Motor neuron (in vitro differentiated cells): ENCODE results near the gene CACNA1I. TPM values are rescaled to one million over a fixed set of nuclear protein-coding genes. Genes with fewer than 3 reads are reported as not detected.

ENCODE experiments used
- ATAC-seq, 8 experiments: fragments of 200-7000 bp; cut with Tn5 transposase; replicated peaks in 6 of 8; 2 replicates each; pipeline ENCODE4 v1.8.0; 2021; ENCODE audit warnings: mild to moderate bottlenecking in 8 of 8, moderate library complexity in 8 of 8
- H3K27ac ChIP-seq, 2 donors: fragments of 250-450 bp; sonication (Bioruptor Pico); 2 replicates each; pipeline ENCODE4 v1.9.0; 2021; ENCODE audit warnings: antibody characterized with exemption in 2 of 2, mild to moderate bottlenecking in 2 of 2, moderate library complexity in 1 of 2
- H3K4me1 ChIP-seq, 2 donors: fragments of 250-450 bp; sonication (Bioruptor Pico); replicated peaks in 1 of 2; 2 replicates each; pipeline ENCODE4 v1.6.1; 2021; ENCODE audit warnings: antibody characterized with exemption in 2 of 2, mild to moderate bottlenecking in 2 of 2, moderate library complexity in 1 of 2
- H3K4me3 ChIP-seq, 5 donors: fragments of 250-450 bp; sonication (Bioruptor Pico); 2 replicates each; pipeline ENCODE4 v1.9.0; 2021; ENCODE audit warnings: antibody characterized with exemption in 5 of 5, mild to moderate bottlenecking in 5 of 5, moderate library complexity in 4 of 5
- WGBS, 10 experiments: fragments of 450-650 bp; shearing (Covaris generic); methylation state at CpG; one replicate each; pipeline ENCODE4 v1.0.0; 2022; 5-methylcytosine and 5-hydroxymethylcytosine counted together
- in situ Hi-C, 9 experiments: fragments of 400-800 bp; cut with MboI; loops; one replicate each; pipeline ENCODE4 v1.15.0; 2021; ENCODE audit warnings: low sequenced_read_pairs in 9 of 9, low pct_unique_long_range_greater_than_20kb in 2 of 9; ENCODE audit not compliant: unreplicated experiment in 9 of 9
- total RNA-seq, 8 experiments: library from RNA; unstranded; fragments of 300-600 nt; gene quantifications; 2 replicates each; pipeline versions ENCODE4 v1.2.3 to v1.2.4, GENCODE V29; 2022

The CACNA1I gene
- total RNA-seq, 8 experiments from 2014 or later: 0.09 to 1.00 (median 0.24) TPM

DNA sequence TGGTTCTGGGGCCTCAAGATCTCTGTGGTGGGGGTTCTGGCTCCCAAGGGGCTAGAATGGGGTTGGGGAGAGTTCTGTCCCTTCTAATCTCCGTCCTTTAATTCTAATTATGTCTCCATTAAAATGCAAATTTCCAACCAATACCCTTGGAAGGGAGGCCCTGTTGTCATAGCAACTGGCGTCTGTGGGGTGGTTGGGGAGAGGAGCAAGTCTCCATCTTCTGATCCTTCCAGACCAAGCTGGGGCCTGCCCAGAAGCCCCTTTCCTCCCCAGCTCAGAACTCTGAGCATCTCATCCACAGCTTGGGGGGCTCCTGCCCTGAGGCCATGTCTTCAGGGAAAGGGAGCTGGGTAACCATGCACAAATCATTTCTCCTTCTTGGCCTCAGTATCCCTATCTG is 32.6 kb upstream of the CACNA1I start:
- no peak overlapping the region for H3K27ac ChIP-seq
- WGBS, 10 experiments: 0 to 20% methylated on average over 1 of the region's 2 CpGs; no CpG with 5 or more reads in 8 of the 10 experiments
- H3K4me3 ChIP-seq: no peak overlapping the region
- in situ Hi-C loops: loop anchor here in 7 of 9 experiments (10.0 to 25.0 kb wide), 4 partner anchors 497 to 824 kb away; partner anchors contain the start of gene SGSM3 (in 2 of the 7)
- peaks cover 5 to 12% of the 10 kb centered on the region in 2 donors for H3K4me1 ChIP-seq
- no peak for ATAC-seq

- in situ Hi-C loops: loop anchor here in 6 of 9 experiments (5.0 to 25.0 kb wide), 4 partner anchors 484 to 819 kb away; partner anchors contain the start of gene SGSM3 (in 2 of the 6)
- 11 to 56% (median 26%) methylated on average over 1 to 11 of the region's 11 CpGs; no CpG with 5 or more reads in 2 of the 10 experiments for WGBS, 10 experiments
- Histone ChIP-seq H3K27ac (no peak overlapping the region), H3K4me1 (peaks cover 0 to 18% of the 10 kb centered on the region in 2 donors), H3K4me3 (no peak overlapping the region)
- peak; percentile 20 to 77 (median 53) for ATAC-seq
Observed at GRCh38 chr22:39543095-39543494, 27.5 kb upstream of the CACNA1I start.

DNA sequence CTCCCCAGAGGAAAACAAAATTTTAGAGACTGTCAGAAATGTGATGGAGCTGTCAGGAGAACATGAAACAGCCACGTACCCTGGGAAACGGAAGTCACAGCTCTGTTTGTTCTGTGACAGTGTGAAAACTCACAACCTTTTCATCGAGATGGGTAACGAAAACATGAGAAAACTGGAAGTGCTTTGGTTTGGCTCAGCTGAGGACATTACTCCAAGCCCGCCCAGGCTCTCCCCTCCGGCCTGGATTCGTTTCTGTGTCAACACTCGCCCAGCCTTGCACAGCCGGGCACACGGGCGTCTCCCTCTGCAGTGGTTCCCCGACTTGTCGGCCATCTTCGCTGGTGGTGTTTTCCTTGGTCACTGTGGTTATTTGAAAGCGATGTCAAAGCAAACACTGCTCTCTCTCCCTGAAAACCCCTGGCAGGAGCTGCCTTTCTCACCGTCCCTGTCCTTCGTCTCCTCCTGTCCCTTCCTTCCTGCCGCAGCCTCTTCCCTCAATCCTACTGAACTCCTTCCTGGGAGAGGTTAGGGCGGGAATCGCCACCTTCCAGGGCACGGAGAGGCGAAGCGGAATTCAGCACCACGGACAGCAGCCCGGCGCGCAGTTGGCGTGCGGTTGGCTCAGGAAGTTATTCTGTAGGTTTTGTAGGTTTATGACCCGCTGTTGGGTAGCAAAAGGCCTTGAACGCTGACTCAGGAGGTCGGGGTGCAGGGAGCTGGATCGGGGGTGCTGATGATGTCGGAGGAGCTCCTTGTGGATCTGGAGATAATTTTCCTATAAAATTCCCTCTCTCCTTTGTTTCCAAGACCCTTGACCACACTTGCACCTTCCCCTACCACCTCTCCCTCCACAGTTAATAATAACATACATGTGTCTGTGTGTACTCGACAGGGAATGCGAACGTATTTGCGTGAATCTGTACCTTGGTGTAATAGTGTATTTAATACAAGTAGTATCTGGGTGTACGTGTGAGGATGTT is 24.9 kb upstream of the CACNA1I start:
- Histone ChIP-seq H3K4me1 (peaks cover 0 to 18% of the 10 kb centered on the region in 2 donors), H3K4me3 (no peak overlapping the region), H3K27ac (no peak overlapping the region)
- peak; percentile 17 to 62 (median 38) for ATAC-seq
- 15 to 80% (median 30%) methylated on average over 2 to 23 of the region's 39 CpGs; no CpG with 5 or more reads in 1 of the 10 experiments for WGBS, 10 experiments
- in situ Hi-C loops: loop anchor here in 5 of 9 experiments (10.0 to 25.0 kb wide), 3 partner anchors 489 to 817 kb away; partner anchors contain the start of gene SGSM3 (in 2 of the 5)

DNA sequence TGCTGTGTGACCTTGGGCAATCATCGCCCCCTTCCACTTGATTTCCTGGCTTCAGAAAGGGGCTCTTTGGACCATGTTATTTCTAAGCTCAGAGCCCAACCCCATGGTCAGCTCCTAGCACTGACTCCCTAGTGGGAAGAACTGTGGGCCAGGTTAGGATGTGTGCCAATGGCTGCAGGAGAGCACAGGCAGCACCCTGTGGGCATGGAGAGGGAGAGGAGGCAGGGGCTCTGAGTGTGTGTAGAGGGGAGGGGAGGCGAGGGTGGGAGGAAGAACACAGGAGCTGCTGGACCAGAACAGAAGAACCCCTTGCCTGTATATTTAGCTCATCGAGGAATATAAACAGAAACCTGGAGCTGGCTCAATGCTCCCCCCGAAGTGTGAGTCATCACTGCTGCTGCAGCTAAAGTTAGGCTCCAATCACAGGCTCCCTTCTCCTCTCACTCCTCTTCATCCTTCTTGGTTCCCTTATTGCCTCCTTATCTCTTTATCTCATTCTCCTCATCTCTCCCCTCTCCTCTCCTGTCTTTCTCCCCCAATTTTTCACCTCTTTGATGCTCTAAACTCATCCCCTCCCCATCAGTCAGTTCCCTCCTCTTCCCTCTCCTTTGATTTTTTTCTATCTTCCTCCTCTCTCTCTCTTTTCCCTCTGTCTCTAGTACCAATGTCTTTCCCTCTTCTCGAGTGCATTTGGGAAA is 23.5 kb upstream of the CACNA1I start:
- ATAC-seq: peak in 6 of 8 experiments; percentile 30 to 70 (median 62)
- no peak overlapping the region for H3K4me3 ChIP-seq
- H3K27ac ChIP-seq: no peak overlapping the region
- in situ Hi-C loops: loop anchor here in 5 of 9 experiments (10.0 to 25.0 kb wide), 3 partner anchors 488 to 815 kb away; partner anchors contain the start of gene SGSM3 (in 2 of the 5)
- peaks cover 0 to 18% of the 10 kb centered on the region in 2 donors for H3K4me1 ChIP-seq
- WGBS, 10 experiments: 0 to 40% (median 8%) methylated on average over 1 to 4 of the region's 5 CpGs; no CpG with 5 or more reads in 1 of the 10 experiments

DNA sequence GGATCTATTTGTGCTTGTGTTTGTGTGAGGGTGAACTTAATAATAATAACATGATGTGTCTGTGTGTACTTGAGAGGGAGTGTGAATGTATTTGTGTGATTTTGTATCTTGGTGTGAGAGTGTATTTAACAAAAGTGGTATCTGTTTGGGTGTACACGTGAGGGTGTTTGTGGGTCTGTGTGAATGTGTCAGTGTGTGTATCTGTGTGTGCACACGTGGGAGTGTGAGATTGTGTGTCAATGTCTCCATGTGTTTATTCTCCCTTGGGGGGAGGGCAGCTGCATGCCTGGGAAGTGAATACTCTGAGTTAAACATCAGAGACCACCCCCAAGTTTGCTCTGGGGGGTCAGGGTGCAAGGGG is 23.0 kb upstream of the CACNA1I start:
- WGBS, 10 experiments: 0 to 42% (median 0%) methylated on average over 1 to 2 of the region's 2 CpGs; no CpG with 5 or more reads in 5 of the 10 experiments
- ATAC-seq: no peak
- Histone ChIP-seq H3K27ac (no peak overlapping the region), H3K4me1 (peaks cover 0 to 18% of the 10 kb centered on the region in 2 donors), H3K4me3 (no peak overlapping the region)
- in situ Hi-C loops: loop anchor here in 5 of 9 experiments (10.0 to 25.0 kb wide), 3 partner anchors 487 to 815 kb away; partner anchors contain the start of gene SGSM3 (in 2 of the 5)

GRCh38 chr22:39553429-39553828 is 17.1 kb upstream of the CACNA1I start:
- 63 to 94% (median 75%) methylated on average over 2 to 3 of the region's 3 CpGs; no CpG with 5 or more reads in 4 of the 10 experiments for WGBS, 10 experiments
- H3K4me3 ChIP-seq: no peak overlapping the region
- H3K4me1 ChIP-seq: no peaks in the 10 kb centered on the region
- in situ Hi-C loops: no loop called here
- no peak for ATAC-seq
- no peak overlapping the region for H3K27ac ChIP-seq

- Histone ChIP-seq H3K4me3 (no peak overlapping the region), H3K27ac (no peak overlapping the region), H3K4me1 (no peaks in the 10 kb centered on the region)
- in situ Hi-C loops: no loop called here
- 0 to 60% (median 19%) methylated on average over 1 to 2 of the region's 3 CpGs; no CpG with 5 or more reads in 6 of the 10 experiments for WGBS, 10 experiments
- ATAC-seq: no peak
Observed at GRCh38 chr22:39554151-39554550, 16.4 kb upstream of the CACNA1I start.

GRCh38 chr22:39556970-39557841 is 13.3 kb upstream of the CACNA1I start:
- Histone ChIP-seq H3K4me1 (no peaks in the 10 kb centered on the region), H3K4me3 (peak overlapping the region; percentile 33 to 47 (median 39)), H3K27ac (no peak overlapping the region)
- in situ Hi-C loops: no loop called here
- WGBS, 10 experiments: 9 to 10% methylated on average over 2 to 11 of the region's 72 CpGs; no CpG with 5 or more reads in 8 of the 10 experiments
- peak; percentile 47 to 85 (median 78) for ATAC-seq

DNA sequence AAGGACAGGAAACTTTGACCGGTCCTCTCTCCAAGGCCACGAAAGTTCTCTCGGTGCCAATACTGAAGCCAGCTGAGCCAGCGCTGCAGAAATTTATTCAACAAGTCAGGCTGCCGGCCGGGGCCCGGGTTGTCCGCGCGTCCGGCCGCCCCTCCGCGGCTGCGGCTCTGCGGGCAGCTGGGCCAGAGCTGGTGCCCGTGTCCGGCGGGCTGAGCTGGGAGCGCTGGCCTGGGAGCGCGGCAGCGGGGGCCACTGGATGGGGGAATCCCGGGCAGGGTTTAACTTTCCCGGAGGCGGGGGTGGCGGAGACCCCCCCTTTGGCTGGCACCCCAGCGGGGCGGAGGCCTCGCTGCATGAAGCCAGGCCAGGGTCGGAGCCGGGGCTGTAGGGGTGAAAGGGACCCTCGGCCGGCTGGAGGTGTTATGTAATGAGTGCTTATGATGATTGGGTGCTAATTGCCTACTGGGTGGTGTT is 12.3 kb upstream of the CACNA1I start:
- 11% methylated on average over 7 of the region's 34 CpGs; no CpG with 5 or more reads in 9 of the 10 experiments for WGBS, 10 experiments
- in situ Hi-C loops: no loop called here
- ATAC-seq: peak in 4 of 8 experiments; percentile 7 to 27 (median 12)
- peak overlapping the region in 4 of 5 donors; percentile 35 to 47 (median 42) for H3K4me3 ChIP-seq
- H3K27ac ChIP-seq: no peak overlapping the region
- H3K4me1 ChIP-seq: no peaks in the 10 kb centered on the region

GRCh38 chr22:39558950-39559349 is 11.6 kb upstream of the CACNA1I start:
- Histone ChIP-seq H3K4me3 (no peak overlapping the region), H3K4me1 (no peaks in the 10 kb centered on the region), H3K27ac (no peak overlapping the region)
- in situ Hi-C loops: no loop called here
- ATAC-seq: no peak
- 25 to 85% (median 44%) methylated on average over 1 to 5 of the region's 14 CpGs; no CpG with 5 or more reads in 7 of the 10 experiments for WGBS, 10 experiments

- Histone ChIP-seq H3K4me3 (no peak overlapping the region), H3K27ac (no peak overlapping the region), H3K4me1 (no peaks in the 10 kb centered on the region)
- 51 to 79% (median 60%) methylated on average over 1 to 8 of the region's 11 CpGs; no CpG with 5 or more reads in 7 of the 10 experiments for WGBS, 10 experiments
- peak in 2 of 8 experiments; percentile 16 to 42 for ATAC-seq
- in situ Hi-C loops: no loop called here
Observed at GRCh38 chr22:39559456-39560105, 11.0 kb upstream of the CACNA1I start.
